ENCODE data around the gene CD37. TPM values are rescaled to one million over a fixed set of nuclear protein-coding genes. Genes with fewer than 3 reads are reported as not detected.

The CD37 gene
- total RNA-seq, 1 donor from 2014 or later, result 1,688 TPM

DNA sequence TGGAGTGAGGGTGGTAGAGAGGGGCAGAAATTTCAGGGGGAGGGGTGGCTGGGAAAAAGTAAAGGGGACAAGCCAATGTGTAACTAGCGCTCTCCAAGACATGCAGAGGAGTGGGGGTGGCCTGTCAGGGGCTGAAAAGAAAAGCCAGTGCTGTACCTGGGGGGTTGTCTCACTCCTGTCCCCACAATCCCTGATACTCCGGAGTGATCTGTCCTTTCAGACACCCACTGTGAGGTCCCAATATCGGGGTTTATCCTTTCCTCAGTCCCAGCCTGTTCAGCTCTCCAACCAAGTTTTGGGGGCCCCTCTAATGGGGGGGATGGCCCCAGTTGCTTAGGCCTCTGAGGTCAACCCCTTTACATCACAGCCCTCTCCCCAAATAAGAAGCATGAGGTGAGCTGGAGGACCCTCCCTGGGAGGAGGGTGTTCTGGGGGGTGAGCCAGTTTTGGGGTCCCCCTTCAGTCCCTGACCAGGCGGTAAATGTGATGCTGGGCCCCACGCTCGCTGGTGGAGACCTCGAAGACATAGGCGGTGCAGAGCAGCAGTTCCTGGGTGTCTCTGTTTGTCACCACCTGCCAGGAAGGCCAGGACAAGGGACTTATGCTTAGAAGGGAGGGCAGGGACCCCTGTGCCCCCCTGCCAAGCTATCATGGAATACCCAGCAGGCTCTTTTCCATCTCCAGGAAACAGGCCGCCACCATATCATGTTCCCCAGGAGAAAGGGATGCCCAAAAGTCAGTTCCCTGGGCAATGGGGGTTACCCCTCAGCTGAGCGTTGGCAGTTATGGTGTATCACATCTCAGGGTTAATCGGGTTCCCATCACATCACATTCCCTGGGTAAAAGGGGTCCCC is 5.9 kb downstream of the CD37 start:
- CTCF ChIA-PET, result interaction anchor here (1.2 to 3.0 kb wide), 4 partner anchors 15 to 75 kb away, joined by 4 to 7 read pairs (median 6); no protein-coding TSS in a partner anchor
- Mint-ChIP-seq H3K4me1 (peaks cover 76% of the 10 kb centered on the region), H3K9me3 (no peaks in the 10 kb centered on the region), H3K4me3 (peak overlapping the region; percentile 80), H3K27me3 (no peaks in the 10 kb centered on the region), H3K27ac (peak overlapping the region; percentile 93), H3K36me3 (ENCODE audit: low read depth) (peaks cover 74% of the 10 kb centered on the region)
- DNase-seq (peak; percentile 26), ATAC-seq (ENCODE audit: low read depth) (peak; percentile 0)
- intact Hi-C loops (cut with micrococcal nuclease), result loop anchor here (1.0 to 2.0 kb wide), 6 partner anchors 13 to 112 kb away; partner anchors contain the start of genes ALDH16A1 and DKKL1
- TF ChIP-seq, protein P1, sequence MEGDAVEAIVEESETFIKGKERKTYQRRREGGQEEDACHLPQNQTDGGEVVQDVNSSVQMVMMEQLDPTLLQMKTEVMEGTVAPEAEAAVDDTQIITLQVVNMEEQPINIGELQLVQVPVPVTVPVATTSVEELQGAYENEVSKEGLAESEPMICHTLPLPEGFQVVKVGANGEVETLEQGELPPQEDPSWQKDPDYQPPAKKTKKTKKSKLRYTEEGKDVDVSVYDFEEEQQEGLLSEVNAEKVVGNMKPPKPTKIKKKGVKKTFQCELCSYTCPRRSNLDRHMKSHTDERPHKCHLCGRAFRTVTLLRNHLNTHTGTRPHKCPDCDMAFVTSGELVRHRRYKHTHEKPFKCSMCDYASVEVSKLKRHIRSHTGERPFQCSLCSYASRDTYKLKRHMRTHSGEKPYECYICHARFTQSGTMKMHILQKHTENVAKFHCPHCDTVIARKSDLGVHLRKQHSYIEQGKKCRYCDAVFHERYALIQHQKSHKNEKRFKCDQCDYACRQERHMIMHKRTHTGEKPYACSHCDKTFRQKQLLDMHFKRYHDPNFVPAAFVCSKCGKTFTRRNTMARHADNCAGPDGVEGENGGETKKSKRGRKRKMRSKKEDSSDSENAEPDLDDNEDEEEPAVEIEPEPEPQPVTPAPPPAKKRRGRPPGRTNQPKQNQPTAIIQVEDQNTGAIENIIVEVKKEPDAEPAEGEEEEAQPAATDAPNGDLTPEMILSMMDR (IDR thresholded peaks at IDR 0.05), result no peak
- POLR2A ChIA-PET, result interaction anchor here (0.5 to 19.9 kb wide), 37 partner anchors 11 to 533 kb away, joined by 3 to 757 read pairs (median 6); partner anchors contain the start of genes ALDH16A1, CD37, DKKL1 and KASH5

DNA sequence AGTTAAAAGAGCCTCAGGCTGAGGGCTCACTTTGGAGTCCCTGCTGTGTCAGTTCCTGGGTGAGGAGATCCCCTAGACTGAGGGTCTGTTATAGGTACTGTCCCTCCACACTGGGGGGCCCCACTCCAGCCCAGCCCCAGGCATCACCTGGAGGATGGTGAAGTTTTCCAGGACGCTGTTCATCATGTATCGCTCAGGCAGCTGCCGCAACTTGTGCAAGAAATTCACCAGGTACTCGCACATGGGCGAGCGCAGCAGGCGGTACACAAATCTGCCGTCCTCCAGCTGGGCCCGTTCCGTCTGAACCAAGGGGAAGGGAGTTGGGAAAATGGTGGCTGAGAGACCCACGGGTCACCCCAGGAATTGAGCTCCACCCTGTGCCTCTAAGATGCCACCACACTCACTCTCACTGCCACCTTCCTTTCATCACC is 7.1 kb downstream of the CD37 start:
- Mint-ChIP-seq H3K36me3 (ENCODE audit: low read depth) (peaks cover 63% of the 10 kb centered on the region), H3K9me3 (no peaks in the 10 kb centered on the region), H3K4me1 (peaks cover 67% of the 10 kb centered on the region), H3K4me3 (no peak overlapping the region), H3K27ac (peak overlapping the region; percentile 93), H3K27me3 (no peaks in the 10 kb centered on the region)
- TF ChIP-seq, protein P1 (IDR thresholded peaks at IDR 0.05), result no peak
- POLR2A ChIA-PET, result interaction anchor here (1.0 to 19.9 kb wide), 13 partner anchors 10 to 154 kb away, joined by 3 to 757 read pairs (median 22); partner anchors contain the start of genes CD37, KASH5, RPS11 and SLC6A16
- ATAC-seq (ENCODE audit: low read depth) (no peak), DNase-seq (peak; percentile 17)
- intact Hi-C loops (cut with micrococcal nuclease), result no loop called here
- CTCF ChIA-PET, result no interaction called here

DNA sequence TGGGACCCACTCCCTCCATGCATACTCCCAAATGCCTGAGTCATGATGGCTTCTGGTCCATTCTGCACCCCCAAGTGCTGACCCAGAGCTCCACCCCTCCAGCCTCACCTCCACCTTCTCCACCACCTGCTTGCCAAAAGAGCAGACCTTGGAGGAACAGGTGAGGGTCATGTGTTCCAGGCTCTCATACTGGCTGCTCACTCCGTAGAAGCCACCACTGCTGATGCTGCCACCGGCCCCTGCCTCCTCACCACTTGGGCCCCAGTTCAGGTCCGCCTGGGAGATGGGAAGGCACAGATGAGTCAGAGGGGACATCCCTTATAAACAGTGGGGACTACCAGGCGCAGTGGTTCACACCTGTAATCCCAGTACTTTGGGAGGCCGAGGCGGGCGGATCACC is 7.9 kb downstream of the CD37 start:
- Mint-ChIP-seq H3K27me3 (no peaks in the 10 kb centered on the region), H3K9me3 (no peaks in the 10 kb centered on the region), H3K4me3 (peak overlapping the region; percentile 4), H3K4me1 (peaks cover 67% of the 10 kb centered on the region), H3K36me3 (ENCODE audit: low read depth) (peaks cover 63% of the 10 kb centered on the region), H3K27ac (peak overlapping the region; percentile 93)
- DNase-seq (peak; percentile 14), ATAC-seq (ENCODE audit: low read depth) (no peak)
- CTCF ChIA-PET, result no interaction called here
- TF ChIP-seq, protein P1 (IDR thresholded peaks at IDR 0.05), result no peak
- intact Hi-C loops (cut with micrococcal nuclease), result no loop called here
- POLR2A ChIA-PET, result interaction anchor here (0.6 to 19.9 kb wide), 11 partner anchors 9 to 541 kb away, joined by 3 to 757 read pairs (median 22); partner anchors contain the start of genes CD37, KASH5, SLC6A16 and TEAD2

DNA sequence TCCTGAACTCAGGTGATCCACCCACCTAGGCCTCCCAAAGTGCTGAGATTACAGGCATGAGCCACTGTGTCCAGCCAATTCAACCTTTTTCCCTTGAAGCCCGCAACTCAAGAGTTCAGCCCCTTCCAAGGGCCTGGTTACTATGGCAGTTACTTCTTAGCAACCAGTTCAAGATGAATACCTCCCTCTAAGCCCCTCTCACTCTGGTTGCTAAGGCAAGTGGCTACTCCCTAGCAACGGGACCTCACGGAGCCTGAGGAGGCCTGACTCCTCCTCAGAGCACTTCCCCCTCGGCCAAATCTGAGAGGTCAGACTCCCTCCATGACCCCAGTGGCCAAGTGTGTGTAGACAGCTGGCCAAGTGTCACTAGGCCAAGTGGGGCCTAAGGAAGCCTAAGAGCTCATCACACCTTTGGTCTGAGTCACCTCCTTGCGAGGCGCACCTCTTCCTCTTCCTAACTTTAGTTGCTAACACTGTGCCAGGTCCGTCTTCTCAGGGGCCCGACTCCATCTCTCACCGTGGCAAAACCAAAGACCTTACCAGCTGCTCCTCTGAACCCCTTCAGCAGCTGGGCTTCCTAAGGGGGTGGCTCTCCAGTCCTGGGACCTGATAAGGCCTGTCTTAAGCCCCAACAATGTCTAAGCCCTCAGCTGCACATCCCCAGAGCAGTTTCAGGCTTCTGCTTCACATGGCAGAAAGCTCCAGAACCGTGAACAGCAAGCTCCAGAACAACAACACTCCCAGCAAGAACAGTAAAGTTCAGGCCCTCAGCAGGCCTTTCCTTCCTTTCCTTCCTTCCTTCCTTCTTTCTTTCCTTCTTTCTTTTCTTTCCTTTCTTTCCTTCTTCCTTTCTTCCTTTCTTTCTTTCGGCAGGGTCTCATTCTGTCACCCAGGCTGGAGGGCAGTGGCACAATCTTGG is 9.6 kb downstream of the CD37 start:
- Mint-ChIP-seq H3K36me3 (ENCODE audit: low read depth) (peaks cover 50% of the 10 kb centered on the region), H3K27me3 (no peaks in the 10 kb centered on the region), H3K27ac (peak overlapping the region; percentile 83), H3K4me3 (no peak overlapping the region), H3K9me3 (no peaks in the 10 kb centered on the region), H3K4me1 (peaks cover 66% of the 10 kb centered on the region)
- intact Hi-C loops (cut with micrococcal nuclease), result no loop called here
- ChIA-PET POLR2A (interaction anchor here (0.7 to 19.9 kb wide), 4 partner anchors 9 to 87 kb away, joined by 5 to 757 read pairs (median 8); partner anchors contain the start of genes CD37 and SLC6A16), CTCF (interaction anchor here (0.6 to 1.1 kb wide), 2 partner anchors 44 to 119 kb away, joined by 3 to 4 read pairs; no protein-coding TSS in a partner anchor)
- ATAC-seq (ENCODE audit: low read depth) (no peak), DNase-seq (no peak)
- TF ChIP-seq, protein P1 (IDR thresholded peaks at IDR 0.05), result no peak

Measured in activated B cell treated with CpG ODN at 0.5 μM for 24 hours (primary cell).